Measurements from ENCODE around the gene DOCK9. TPM values are rescaled to one million over a fixed set of nuclear protein-coding genes. Genes with fewer than 3 reads are reported as not detected.
A peak's percentile ranks its signal among the peaks of the same experiment; 100 is the strongest.

DOCK9 gene
- total RNA-seq, 2 donors from 2014 or later, result 58.6 to 102 TPM

GRCh38 chr13:98842858-98843481 is 134.9 kb downstream of the DOCK9 start:
- Histone ChIP-seq H3K4me1 (ENCODE audit: control insufficient read depth in 1 of 2, low read depth in 2 of 2) (peaks cover 0 to 9% of the 10 kb centered on the region in 2 donors), H3K4me3 (no peak overlapping the region), H3K27me3 (replicated peaks; ENCODE audit: insufficient read depth) (no peaks in the 10 kb centered on the region), H3K9me3 (no peaks in the 10 kb centered on the region), H3K27ac (no peak overlapping the region), H3K36me3 (no peaks in the 10 kb centered on the region)
- DNase-seq (ENCODE audit: low spot score) (no peak), ATAC-seq (ENCODE audit: insufficient number of reproducible peaks, low FRiP score, low read depth) (peak; percentile 68)
- TF ChIP-seq CTCF (IDR thresholded peaks at IDR 0.05), result peak; percentile 82

GRCh38 chr13:98842070-98842469 is 135.8 kb downstream of the DOCK9 start:
- TF ChIP-seq CTCF (IDR thresholded peaks at IDR 0.05), result no peak
- Histone ChIP-seq H3K9me3 (no peaks in the 10 kb centered on the region), H3K4me1 (ENCODE audit: control insufficient read depth in 1 of 2, low read depth in 2 of 2) (peaks cover 0 to 9% of the 10 kb centered on the region in 2 donors), H3K27ac (no peak overlapping the region), H3K4me3 (no peak overlapping the region), H3K36me3 (no peaks in the 10 kb centered on the region), H3K27me3 (replicated peaks; ENCODE audit: insufficient read depth) (no peaks in the 10 kb centered on the region)
- DNase-seq (ENCODE audit: low spot score) (no peak), ATAC-seq (ENCODE audit: insufficient number of reproducible peaks, low FRiP score, low read depth) (no peak)

- no peak overlapping the region for H3K27ac ChIP-seq
- DNase-seq (ENCODE audit: low spot score), result no peak
- no peaks in the 10 kb centered on the region for H3K9me3 ChIP-seq
- ATAC-seq (ENCODE audit: insufficient number of reproducible peaks, low FRiP score, low read depth), result peak; percentile 44
- H3K36me3 ChIP-seq, result no peaks in the 10 kb centered on the region
- peaks cover 0 to 9% of the 10 kb centered on the region in 2 donors for H3K4me1 ChIP-seq (ENCODE audit: control insufficient read depth in 1 of 2, low read depth in 2 of 2)
- H3K27me3 ChIP-seq (replicated peaks; ENCODE audit: insufficient read depth), result no peaks in the 10 kb centered on the region
- H3K4me3 ChIP-seq, result no peak overlapping the region
- peak; percentile 76 for TF ChIP-seq CTCF (IDR thresholded peaks at IDR 0.05)
Measured at GRCh38 chr13:98839856-98840769, 137.8 kb downstream of the DOCK9 start.

- Histone ChIP-seq H3K4me3 (no peak overlapping the region), H3K27ac (no peak overlapping the region), H3K27me3 (replicated peaks; ENCODE audit: insufficient read depth) (no peaks in the 10 kb centered on the region), H3K9me3 (no peaks in the 10 kb centered on the region), H3K4me1 (ENCODE audit: control insufficient read depth in 1 of 2, low read depth in 2 of 2) (peaks cover 0 to 9% of the 10 kb centered on the region in 2 donors), H3K36me3 (no peaks in the 10 kb centered on the region)
- DNase-seq (ENCODE audit: low spot score) (no peak), ATAC-seq (ENCODE audit: insufficient number of reproducible peaks, low FRiP score, low read depth) (no peak)
- no peak for TF ChIP-seq CTCF (IDR thresholded peaks at IDR 0.05)
Measured at GRCh38 chr13:98838776-98839175, 139.1 kb downstream of the DOCK9 start.

GRCh38 chr13:98837896-98838295 is 140.0 kb downstream of the DOCK9 start:
- TF ChIP-seq CTCF (IDR thresholded peaks at IDR 0.05), result no peak
- Histone ChIP-seq H3K9me3 (no peaks in the 10 kb centered on the region), H3K36me3 (no peaks in the 10 kb centered on the region), H3K27ac (no peak overlapping the region), H3K4me1 (ENCODE audit: control insufficient read depth in 1 of 2, low read depth in 2 of 2) (peaks cover 0 to 9% of the 10 kb centered on the region in 2 donors), H3K4me3 (no peak overlapping the region), H3K27me3 (replicated peaks; ENCODE audit: insufficient read depth) (no peaks in the 10 kb centered on the region)
- ATAC-seq (ENCODE audit: insufficient number of reproducible peaks, low FRiP score, low read depth) (no peak), DNase-seq (ENCODE audit: low spot score) (no peak)
